T-helper 1 cell (primary cell): ENCODE measurements around the gene C2CD5.

Source experiments
- DNase-seq, 5 donors: peaks; one replicate each; pipeline ENCODE4 v3.0.0-alpha.2; 2012 to 2020

Gene C2CD5

DNA sequence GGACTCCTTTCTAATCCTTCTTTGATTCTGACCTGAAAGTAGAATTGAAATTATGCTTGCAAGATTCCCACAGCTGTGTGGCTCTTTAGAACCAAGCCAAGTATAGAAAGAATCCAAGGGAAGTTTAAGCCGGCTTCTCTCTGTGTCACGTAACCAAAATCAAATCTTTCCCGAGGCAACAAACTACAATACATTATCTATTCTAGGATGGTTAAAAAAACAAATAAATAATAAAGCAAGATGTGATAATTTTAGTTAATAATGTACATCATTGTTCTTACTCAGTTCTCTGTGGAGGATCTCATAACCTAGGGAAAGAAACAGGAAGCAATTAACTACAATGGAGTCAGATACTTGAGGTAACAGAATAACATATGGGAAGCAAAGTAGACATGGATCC is 131.8 kb downstream of the C2CD5 start:
- DNase-seq = no peak

- peak in 1 of 5 donors; percentile 67 for DNase-seq
Measured at GRCh38 chr12:22410486-22410885, 133.9 kb downstream of the C2CD5 start.

DNA sequence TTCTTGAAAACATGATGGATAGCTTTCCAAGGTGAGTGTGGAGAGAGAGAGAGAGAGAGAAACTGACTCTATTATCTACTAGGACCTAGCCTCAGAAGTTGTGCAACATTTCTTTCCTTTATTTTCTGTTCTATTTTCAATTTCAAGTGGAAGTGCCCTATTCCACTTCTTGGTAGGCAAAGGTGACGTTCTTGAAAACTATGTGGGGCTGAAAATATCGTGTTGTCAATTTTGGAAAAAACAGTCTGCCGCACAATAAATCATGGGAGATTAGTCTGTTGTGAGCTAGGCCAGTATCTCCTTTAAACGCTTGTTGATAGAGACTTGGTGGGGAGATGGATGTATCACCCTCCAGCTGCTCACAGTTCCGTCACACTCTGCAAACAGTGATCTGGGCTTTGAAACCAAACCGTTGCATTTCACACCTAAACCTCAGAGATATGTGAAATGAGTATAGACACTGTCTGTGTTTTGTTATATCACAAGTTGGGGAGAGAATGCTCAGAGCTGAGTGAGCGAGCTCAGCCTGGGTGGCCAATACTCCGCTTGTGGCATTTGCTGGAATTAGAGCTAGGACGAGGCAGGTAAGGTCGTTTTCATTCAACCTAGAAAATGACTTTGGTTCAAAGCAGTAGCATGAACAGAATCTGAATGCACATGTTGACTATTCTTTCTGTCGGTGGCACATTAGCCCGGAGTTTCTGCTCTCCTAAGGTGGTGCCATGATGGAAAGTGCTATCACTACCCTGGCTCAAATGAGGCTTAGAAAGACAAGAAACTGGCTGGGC is 134.8 kb downstream of the C2CD5 start:
- peak in 4 of 5 donors; percentile 34 to 94 (median 42) for DNase-seq

DNA sequence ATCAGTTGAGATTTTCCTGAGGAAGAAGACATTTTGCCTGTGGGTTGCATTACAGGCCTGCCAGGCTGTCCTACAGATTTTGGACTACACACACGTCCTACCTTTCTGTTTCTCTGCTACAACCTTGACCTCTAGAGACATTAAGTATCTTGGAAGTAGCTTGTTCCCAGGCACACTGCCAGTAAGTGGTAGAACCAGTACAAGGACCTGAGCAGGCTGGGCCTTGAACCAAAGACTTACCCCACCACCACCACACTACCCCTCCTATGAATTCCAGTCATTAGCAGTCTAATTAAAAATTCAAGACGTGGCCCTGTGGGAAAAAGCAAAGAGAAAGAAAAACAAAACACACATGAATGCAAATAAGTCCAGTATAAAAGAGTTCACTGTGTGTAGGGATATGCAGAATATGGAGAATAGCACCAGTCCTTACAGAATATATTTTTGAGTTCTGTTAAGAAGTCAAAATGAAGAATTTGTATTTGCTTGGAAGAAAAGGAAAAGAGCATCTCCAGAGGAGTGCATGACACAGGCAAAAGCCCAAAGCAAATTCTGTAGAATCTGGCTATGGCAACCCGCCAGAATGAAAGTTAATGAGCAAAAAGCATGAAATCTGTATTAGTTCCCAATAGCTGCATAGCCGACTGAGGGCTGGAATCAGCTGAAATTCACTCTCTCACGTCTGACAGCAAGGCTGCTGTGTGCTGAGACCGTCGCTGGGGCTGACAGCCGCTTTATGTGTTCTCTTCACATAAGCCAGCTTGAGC is 135.5 kb downstream of the C2CD5 start:
- DNase-seq = peak in 1 of 5 donors; percentile 19

DNA sequence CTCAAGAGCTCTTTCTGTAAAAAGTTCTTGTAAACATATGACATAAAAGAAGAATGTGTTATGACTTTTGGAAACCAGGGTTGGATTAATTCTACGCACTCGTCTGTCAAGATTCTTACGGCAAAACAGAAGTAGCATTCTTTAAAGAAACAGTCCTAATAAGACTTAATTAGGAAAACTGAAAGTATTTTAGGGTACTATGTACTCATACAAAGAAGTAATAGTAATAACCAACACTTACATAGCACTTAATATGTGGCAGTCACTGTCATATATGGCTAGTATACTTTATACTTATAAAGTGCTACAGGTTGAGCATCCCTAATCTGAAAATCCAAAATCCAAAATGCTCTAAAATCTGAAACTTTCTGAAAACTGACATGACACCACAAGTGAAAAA is 136.9 kb downstream of the C2CD5 start:
- DNase-seq = no peak

DNA sequence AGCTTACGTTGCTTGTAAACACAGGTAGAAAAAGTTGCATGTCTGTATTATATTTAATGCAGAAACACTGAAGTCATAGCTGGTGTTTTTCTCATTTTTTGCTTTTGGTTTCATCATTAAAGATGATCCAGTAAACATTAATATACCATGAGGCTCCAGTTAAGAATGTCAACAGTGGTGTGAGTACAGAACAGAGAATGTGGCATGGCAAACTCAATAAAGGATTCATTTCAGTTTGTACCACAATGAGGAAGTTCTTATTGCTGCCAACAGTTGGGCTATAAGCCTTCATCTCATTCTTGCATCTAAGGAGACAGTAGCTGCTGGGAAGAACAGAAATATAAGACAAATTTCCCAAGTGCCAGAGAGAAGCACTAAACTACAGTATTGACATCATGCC is 137.7 kb downstream of the C2CD5 start:
- DNase-seq = no peak

DNA sequence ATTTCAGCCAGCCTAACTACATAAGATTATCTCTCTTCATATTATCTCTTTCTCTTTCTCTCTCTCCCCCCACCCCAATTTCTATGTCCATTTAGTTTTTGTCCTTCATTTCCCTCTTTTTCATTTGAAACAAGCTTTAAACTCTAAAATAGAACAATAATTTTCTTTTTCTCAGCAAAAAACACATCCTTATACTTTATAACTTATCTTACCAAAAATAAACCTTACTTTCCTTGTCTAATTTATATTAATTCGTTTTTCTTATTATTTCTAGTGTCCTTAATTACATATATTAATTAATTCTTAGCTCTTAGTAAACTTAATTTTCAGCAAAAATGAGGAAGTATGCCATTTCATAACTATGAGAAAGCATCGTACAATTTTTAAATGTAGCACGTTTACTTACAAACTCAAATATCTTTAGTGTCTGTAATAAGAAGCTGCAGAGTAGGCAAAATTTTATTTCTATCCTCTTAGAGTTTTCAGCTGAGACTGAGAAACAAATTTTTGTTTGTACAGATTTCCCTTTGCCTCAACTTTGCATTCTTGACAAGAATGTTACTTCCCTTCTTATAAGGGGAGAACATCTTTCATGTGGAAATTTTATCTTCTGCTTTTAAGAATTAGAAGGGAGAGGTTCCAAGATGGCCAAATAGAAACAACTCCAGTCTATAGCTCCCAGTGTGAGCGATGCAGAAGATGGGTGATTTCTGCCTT is 144.7 kb downstream of the C2CD5 start:
- no peak for DNase-seq
